ENCODE measurements around the gene CSE1L. TPM values are rescaled to one million over a fixed set of nuclear protein-coding genes. Genes with fewer than 3 reads are reported as not detected.

CSE1L gene
- total and polyA plus RNA-seq, 2 donors from 2014 or later = 32.4 to 39.6 TPM

DNA sequence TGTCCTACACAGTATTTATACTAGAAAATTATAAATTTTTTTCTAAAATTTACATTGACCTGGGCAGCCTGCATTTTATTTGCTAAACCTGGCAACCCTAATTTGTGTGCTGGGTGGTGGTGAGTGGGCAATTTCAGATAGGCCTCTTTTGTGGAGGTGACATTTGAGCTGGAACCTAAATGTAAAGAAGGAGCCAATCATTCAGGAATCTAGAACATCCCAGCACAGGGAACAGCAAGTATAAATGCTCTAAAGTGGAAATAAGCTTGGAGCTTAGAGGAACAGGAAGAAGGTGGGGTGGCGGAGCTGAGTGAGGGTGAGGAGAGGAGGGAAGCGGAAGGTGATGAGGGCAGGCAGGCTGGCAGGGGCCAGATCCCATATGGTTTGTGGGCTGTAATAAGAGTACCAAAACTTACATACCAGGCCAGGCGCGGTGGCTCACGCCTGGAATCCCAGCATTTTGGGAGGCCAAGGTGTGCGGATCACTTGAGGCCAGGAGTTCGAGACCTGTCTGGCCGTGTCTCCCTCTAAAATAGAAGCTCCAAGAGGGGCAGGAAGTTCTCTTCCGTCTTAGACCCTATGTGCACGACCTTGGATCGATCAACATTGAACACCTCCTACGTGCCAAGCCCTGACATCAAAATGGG, 549 bp upstream of the CSE1L start:
- FAIRE-seq = no peak
- TF ChIP-seq, protein P1, sequence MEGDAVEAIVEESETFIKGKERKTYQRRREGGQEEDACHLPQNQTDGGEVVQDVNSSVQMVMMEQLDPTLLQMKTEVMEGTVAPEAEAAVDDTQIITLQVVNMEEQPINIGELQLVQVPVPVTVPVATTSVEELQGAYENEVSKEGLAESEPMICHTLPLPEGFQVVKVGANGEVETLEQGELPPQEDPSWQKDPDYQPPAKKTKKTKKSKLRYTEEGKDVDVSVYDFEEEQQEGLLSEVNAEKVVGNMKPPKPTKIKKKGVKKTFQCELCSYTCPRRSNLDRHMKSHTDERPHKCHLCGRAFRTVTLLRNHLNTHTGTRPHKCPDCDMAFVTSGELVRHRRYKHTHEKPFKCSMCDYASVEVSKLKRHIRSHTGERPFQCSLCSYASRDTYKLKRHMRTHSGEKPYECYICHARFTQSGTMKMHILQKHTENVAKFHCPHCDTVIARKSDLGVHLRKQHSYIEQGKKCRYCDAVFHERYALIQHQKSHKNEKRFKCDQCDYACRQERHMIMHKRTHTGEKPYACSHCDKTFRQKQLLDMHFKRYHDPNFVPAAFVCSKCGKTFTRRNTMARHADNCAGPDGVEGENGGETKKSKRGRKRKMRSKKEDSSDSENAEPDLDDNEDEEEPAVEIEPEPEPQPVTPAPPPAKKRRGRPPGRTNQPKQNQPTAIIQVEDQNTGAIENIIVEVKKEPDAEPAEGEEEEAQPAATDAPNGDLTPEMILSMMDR (IDR thresholded peaks at IDR 0.05; ENCODE audit: borderline replicate concordance, extremely low read depth, insufficient read depth) = no peak
- peak overlapping the region in 2 of 3 donors; percentile 51 to 88 for H3K9ac ChIP-seq (ENCODE audit: low read length in 3 of 3)

DNA sequence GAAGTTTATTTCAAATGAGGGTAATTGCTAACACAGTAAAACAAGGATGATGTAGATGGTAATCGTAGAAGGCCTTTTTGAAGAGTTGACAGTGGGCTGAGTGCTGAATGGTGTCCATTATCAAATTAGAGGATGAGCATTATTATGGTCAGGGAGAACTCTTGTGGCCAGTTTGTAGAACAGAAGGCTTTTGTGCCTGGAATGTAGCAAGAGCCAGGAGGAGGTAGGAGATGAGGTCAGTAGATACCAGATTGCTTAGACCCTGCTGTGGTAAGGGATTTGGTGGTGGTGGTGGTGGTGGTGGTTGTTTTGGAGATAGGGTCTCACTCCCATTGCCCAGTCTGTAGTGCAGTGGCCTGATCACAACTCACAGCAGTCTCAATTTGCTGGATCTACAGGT, 6.2 kb downstream of the CSE1L start:
- Histone ChIP-seq H3K4me1 (ENCODE audit: control insufficient read depth in 2 of 3, insufficient read depth in 2 of 3, low read depth in 1 of 3, low read length in 3 of 3) (peaks cover 0 to 19% (median 14%) of the 10 kb centered on the region in 3 donors), H3K27ac (ENCODE audit: low read depth in 2 of 2, low read length in 2 of 2) (no peak overlapping the region), H3K9ac (ENCODE audit: low read length in 3 of 3) (no peak overlapping the region), H3K27me3 (ENCODE audit: control insufficient read depth, insufficient read depth, low read length) (no peaks in the 10 kb centered on the region), H3K36me3 (ENCODE audit: control insufficient read depth in 2 of 3, insufficient read depth in 3 of 3, low read length in 3 of 3) (no peaks in the 10 kb centered on the region), H3K4me3 (ENCODE audit: low read length in 3 of 3) (no peak overlapping the region), H3K9me3 (ENCODE audit: control insufficient read depth in 2 of 3, insufficient read depth in 1 of 3, low read length in 3 of 3) (no peaks in the 10 kb centered on the region)
- no peak for FAIRE-seq
- TF ChIP-seq, protein P1 (IDR thresholded peaks at IDR 0.05; ENCODE audit: borderline replicate concordance, extremely low read depth, insufficient read depth) = no peak
- no peak for DNase-seq
- intact Hi-C loops (cut with DNase I) = no loop called here

More for the DNA sequence above, 549 bp upstream of the CSE1L start:
- Histone ChIP-seq H3K27ac (ENCODE audit: low read depth in 2 of 2, low read length in 2 of 2) (peak overlapping the region; percentile 76 to 93), H3K27me3 (ENCODE audit: control insufficient read depth, insufficient read depth, low read length) (no peaks in the 10 kb centered on the region), H3K4me3 (ENCODE audit: low read length in 3 of 3) (peak overlapping the region; percentile 72 to 95 (median 76)), H3K36me3 (ENCODE audit: control insufficient read depth in 2 of 3, insufficient read depth in 3 of 3, low read length in 3 of 3) (no peaks in the 10 kb centered on the region), H3K4me1 (ENCODE audit: control insufficient read depth in 2 of 3, insufficient read depth in 2 of 3, low read depth in 1 of 3, low read length in 3 of 3) (peaks cover 0 to 11% (median 6%) of the 10 kb centered on the region in 3 donors), H3K9me3 (ENCODE audit: control insufficient read depth in 2 of 3, insufficient read depth in 1 of 3, low read length in 3 of 3) (no peaks in the 10 kb centered on the region)
- intact Hi-C loops (cut with DNase I) = no loop called here
- peak in 1 of 5 donors; percentile 37 for DNase-seq

DNA sequence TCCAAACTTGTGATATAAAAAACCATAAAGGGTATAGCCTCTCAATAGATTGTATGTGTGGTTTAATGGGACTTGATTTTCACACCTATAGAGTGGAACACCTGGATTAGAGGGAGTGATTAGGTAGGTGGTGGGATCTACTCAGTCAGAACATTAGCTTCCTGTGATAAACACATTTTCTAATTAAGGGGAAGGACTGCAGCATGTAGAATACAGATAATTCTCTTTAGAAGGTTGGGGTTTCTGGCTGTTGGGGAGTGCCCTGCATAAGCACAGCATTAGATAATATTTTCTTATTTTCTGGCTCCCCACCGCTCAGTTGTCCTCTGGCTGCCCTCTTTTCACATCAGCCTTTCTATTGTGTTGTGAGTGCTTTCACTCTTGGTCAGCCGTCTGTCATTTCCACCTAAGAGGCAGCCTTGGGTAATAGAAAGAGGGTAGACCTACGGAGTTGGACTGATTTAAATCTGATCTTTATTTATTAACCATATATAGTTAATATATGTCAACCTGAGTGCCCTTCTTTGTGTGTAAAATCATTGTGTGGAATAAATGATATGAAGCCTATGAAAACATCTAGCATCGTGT, 8.0 kb downstream of the CSE1L start:
- TF ChIP-seq, protein P1 (IDR thresholded peaks at IDR 0.05; ENCODE audit: borderline replicate concordance, extremely low read depth, insufficient read depth) = no peak
- H3K4me1 ChIP-seq (ENCODE audit: control insufficient read depth in 2 of 3, insufficient read depth in 2 of 3, low read depth in 1 of 3, low read length in 3 of 3) = peaks cover 0 to 13% (median 9%) of the 10 kb centered on the region in 3 donors
- DNase-seq (peak in 2 of 5 donors; percentile 4 to 22), FAIRE-seq (no peak)
- H3K9ac ChIP-seq (ENCODE audit: low read length in 3 of 3) = no peak overlapping the region
- H3K27ac ChIP-seq (ENCODE audit: low read depth in 2 of 2, low read length in 2 of 2) = peak overlapping the region in 1 of 2 donors; percentile 36
- H3K9me3 ChIP-seq (ENCODE audit: control insufficient read depth in 2 of 3, insufficient read depth in 1 of 3, low read length in 3 of 3) = no peaks in the 10 kb centered on the region
- intact Hi-C loops (cut with DNase I) = no loop called here
- no peak overlapping the region for H3K4me3 ChIP-seq (ENCODE audit: low read length in 3 of 3)
- no peaks in the 10 kb centered on the region for H3K36me3 ChIP-seq (ENCODE audit: control insufficient read depth in 2 of 3, insufficient read depth in 3 of 3, low read length in 3 of 3)
- no peaks in the 10 kb centered on the region for H3K27me3 ChIP-seq (ENCODE audit: control insufficient read depth, insufficient read depth, low read length)

Measured in kidney (tissue), 14 donors.